ENCODE results near the gene CFAP97D2.

GRCh38 chr13:114249077-114249476 is 70.0 kb downstream of the CFAP97D2 start:
- TF ChIP-seq EP300 (IDR thresholded peaks at IDR 0.05) (no peak), CTCF (IDR thresholded peaks at IDR 0.05) (no peak)
